ENCODE measurements around the gene MYL7.

DNA sequence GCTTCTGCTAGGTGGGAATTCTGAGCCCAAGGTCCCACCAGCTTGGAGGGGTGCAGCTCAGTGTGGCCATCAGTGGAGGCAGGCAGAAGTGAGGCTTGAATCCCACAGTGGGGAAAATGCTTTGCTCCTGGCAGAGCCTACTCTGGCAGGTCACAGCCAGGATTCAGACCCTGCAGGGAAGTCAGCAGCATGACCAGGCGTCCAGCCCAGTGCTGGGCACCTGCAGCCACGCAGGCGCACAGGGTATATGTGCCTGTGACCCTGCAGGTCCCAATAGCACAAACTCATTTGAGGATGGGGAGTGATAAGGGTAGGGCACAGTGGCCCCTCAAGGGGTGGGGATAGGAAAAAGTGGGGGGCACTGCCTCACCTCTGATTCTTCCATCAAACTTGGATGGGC, 45.4 kb downstream of the MYL7 start:
- TF ChIP-seq, protein P1, sequence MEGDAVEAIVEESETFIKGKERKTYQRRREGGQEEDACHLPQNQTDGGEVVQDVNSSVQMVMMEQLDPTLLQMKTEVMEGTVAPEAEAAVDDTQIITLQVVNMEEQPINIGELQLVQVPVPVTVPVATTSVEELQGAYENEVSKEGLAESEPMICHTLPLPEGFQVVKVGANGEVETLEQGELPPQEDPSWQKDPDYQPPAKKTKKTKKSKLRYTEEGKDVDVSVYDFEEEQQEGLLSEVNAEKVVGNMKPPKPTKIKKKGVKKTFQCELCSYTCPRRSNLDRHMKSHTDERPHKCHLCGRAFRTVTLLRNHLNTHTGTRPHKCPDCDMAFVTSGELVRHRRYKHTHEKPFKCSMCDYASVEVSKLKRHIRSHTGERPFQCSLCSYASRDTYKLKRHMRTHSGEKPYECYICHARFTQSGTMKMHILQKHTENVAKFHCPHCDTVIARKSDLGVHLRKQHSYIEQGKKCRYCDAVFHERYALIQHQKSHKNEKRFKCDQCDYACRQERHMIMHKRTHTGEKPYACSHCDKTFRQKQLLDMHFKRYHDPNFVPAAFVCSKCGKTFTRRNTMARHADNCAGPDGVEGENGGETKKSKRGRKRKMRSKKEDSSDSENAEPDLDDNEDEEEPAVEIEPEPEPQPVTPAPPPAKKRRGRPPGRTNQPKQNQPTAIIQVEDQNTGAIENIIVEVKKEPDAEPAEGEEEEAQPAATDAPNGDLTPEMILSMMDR (IDR thresholded peaks at IDR 0.05): no peak
- TF ChIP-seq EP300 (IDR thresholded peaks at IDR 0.05): no peak
- no peak for TF ChIP-seq POLR2A (IDR thresholded peaks at IDR 0.05)

Data from tibial nerve (tissue), 4 donors.